ENCODE measurements around the gene SLC37A1. TPM values are rescaled to one million over a fixed set of nuclear protein-coding genes. Genes with fewer than 3 reads are reported as not detected.

Gene SLC37A1
- total RNA-seq, 2 experiments from 2014 or later = 18.9 to 19.2 TPM

- DNase-seq (no peak), ATAC-seq (no peak)
- Mint-ChIP-seq H3K27ac (no peak overlapping the region), H3K27me3 (ENCODE audit: low read depth) (no peaks in the 10 kb centered on the region), H3K4me1 (ENCODE audit: low read depth) (no peaks in the 10 kb centered on the region), H3K4me3 (no peak overlapping the region), H3K9me3 (ENCODE audit: insufficient read depth) (no peaks in the 10 kb centered on the region), H3K36me3 (ENCODE audit: low read depth) (peaks cover 22% of the 10 kb centered on the region)
- CTCF ChIA-PET = no interaction called here
- POLR2A ChIA-PET = no interaction called here
Measured at GRCh38 chr21:42559326-42559725, 45.7 kb downstream of the SLC37A1 start.

DNA sequence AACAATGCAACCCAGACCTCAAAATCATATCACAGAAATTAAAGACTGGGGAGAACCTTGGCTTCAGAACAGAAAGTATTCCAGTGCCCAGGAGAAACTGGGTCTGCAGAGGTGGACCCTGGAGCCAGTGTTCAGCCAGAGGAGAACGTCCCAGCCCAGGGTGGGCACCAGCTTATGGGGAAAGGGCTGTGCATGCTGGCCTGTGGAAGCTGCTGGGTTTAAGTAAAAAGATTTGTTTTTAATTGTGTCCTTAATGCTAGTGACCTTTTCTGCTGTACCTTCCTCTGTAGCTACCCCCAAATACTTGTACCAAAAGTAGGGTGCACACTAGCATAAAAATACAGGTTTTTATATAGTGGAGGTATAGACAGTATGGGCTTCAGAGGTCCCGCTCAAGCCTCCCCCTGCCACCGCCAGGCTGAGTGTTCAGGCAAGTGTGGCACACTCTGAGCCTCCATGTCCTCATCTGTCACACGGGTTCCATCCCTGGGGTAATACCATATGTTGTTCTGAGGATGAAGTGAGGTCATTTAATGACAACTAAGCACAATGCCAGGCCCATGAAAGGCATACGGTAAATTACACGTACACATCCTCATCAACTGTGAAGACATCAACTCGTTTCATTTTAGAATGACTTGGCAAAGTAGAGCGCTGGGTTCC is 47.0 kb downstream of the SLC37A1 start:
- no peak for DNase-seq
- ATAC-seq = no peak
- Mint-ChIP-seq H3K4me1 (ENCODE audit: low read depth) (no peaks in the 10 kb centered on the region), H3K27me3 (ENCODE audit: low read depth) (no peaks in the 10 kb centered on the region), H3K36me3 (ENCODE audit: low read depth) (peaks cover 17% of the 10 kb centered on the region), H3K27ac (no peak overlapping the region), H3K4me3 (no peak overlapping the region), H3K9me3 (ENCODE audit: insufficient read depth) (no peaks in the 10 kb centered on the region)
- CTCF ChIA-PET = no interaction called here
- POLR2A ChIA-PET = no interaction called here

GRCh38 chr21:42561762-42562650 is 48.4 kb downstream of the SLC37A1 start:
- ChIA-PET POLR2A (no interaction called here), CTCF (interaction anchor here (0.9 kb wide), 1 partner anchor 95 kb away, joined by 3 read pairs; no protein-coding TSS in a partner anchor)
- no peak for DNase-seq
- H3K27me3 Mint-ChIP-seq (ENCODE audit: low read depth) = no peaks in the 10 kb centered on the region
- no peaks in the 10 kb centered on the region for H3K9me3 Mint-ChIP-seq (ENCODE audit: insufficient read depth)
- ATAC-seq = no peak
- H3K4me3 Mint-ChIP-seq = no peak overlapping the region
- H3K4me1 Mint-ChIP-seq (ENCODE audit: low read depth) = no peaks in the 10 kb centered on the region
- peaks cover 17% of the 10 kb centered on the region for H3K36me3 Mint-ChIP-seq (ENCODE audit: low read depth)
- H3K27ac Mint-ChIP-seq = no peak overlapping the region

DNA sequence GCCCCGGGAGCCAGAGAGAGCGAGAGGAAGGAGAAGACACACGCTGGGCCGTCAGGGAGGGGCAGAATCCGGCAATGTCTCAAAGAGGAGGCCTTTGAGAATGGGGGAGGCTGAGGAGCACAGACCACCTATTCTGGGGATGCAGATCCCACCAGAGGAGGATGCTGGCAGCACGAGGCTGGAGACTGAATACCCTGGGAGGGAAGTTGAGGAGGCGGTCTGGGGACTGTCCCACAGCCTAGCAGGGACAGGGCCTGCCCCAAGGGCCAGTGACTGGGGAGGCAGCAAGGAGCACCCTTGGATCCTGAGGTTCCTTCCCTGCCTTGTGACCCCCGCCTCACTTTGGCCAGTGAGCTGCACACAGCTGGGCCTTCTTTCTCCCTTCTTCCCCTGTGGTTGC is 49.2 kb downstream of the SLC37A1 start:
- H3K27ac Mint-ChIP-seq = no peak overlapping the region
- H3K4me1 Mint-ChIP-seq (ENCODE audit: low read depth) = no peaks in the 10 kb centered on the region
- POLR2A ChIA-PET = no interaction called here
- H3K27me3 Mint-ChIP-seq (ENCODE audit: low read depth) = no peaks in the 10 kb centered on the region
- DNase-seq = no peak
- CTCF ChIA-PET = no interaction called here
- no peak for ATAC-seq
- no peaks in the 10 kb centered on the region for H3K9me3 Mint-ChIP-seq (ENCODE audit: insufficient read depth)
- H3K36me3 Mint-ChIP-seq (ENCODE audit: low read depth) = peaks cover 18% of the 10 kb centered on the region
- H3K4me3 Mint-ChIP-seq = no peak overlapping the region

- ChIA-PET POLR2A (no interaction called here), CTCF (no interaction called here)
- Mint-ChIP-seq H3K4me3 (no peak overlapping the region), H3K27ac (no peak overlapping the region), H3K36me3 (ENCODE audit: low read depth) (peaks cover 18% of the 10 kb centered on the region), H3K27me3 (ENCODE audit: low read depth) (no peaks in the 10 kb centered on the region), H3K4me1 (ENCODE audit: low read depth) (no peaks in the 10 kb centered on the region), H3K9me3 (ENCODE audit: insufficient read depth) (no peaks in the 10 kb centered on the region)
- DNase-seq = no peak
- no peak for ATAC-seq
Measured at GRCh38 chr21:42563261-42563660, 49.6 kb downstream of the SLC37A1 start.

DNA sequence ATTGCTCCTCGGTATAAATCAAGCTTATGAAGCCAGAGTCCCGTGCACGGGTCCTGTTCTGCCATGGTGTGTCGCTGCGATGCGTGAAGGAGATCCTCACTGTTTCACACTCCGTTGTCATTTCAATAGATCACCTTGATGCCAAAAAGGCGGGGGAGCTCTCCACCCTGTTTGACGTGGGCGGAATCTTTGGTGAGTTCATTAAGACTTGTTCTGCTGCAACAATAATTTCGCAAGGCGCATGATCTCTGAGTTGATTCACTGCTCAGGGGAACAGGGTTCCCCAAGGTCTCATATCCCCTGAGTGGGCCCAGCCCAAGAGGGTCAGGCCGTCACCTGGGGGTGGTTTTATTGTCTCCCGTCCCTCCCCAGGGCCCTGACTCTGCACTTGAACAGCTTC is 50.0 kb downstream of the SLC37A1 start:
- ChIA-PET POLR2A (no interaction called here), CTCF (no interaction called here)
- no peaks in the 10 kb centered on the region for H3K9me3 Mint-ChIP-seq (ENCODE audit: insufficient read depth)
- no peak overlapping the region for H3K27ac Mint-ChIP-seq
- no peak for ATAC-seq
- no peak for DNase-seq
- no peaks in the 10 kb centered on the region for H3K27me3 Mint-ChIP-seq (ENCODE audit: low read depth)
- no peaks in the 10 kb centered on the region for H3K4me1 Mint-ChIP-seq (ENCODE audit: low read depth)
- H3K4me3 Mint-ChIP-seq = no peak overlapping the region
- peaks cover 18% of the 10 kb centered on the region for H3K36me3 Mint-ChIP-seq (ENCODE audit: low read depth)

- no peak overlapping the region for H3K4me3 Mint-ChIP-seq
- peaks cover 20% of the 10 kb centered on the region for H3K36me3 Mint-ChIP-seq (ENCODE audit: low read depth)
- H3K27ac Mint-ChIP-seq = no peak overlapping the region
- no peaks in the 10 kb centered on the region for H3K9me3 Mint-ChIP-seq (ENCODE audit: insufficient read depth)
- H3K4me1 Mint-ChIP-seq (ENCODE audit: low read depth) = no peaks in the 10 kb centered on the region
- POLR2A ChIA-PET = no interaction called here
- ATAC-seq (no peak), DNase-seq (no peak)
- CTCF ChIA-PET = no interaction called here
- no peaks in the 10 kb centered on the region for H3K27me3 Mint-ChIP-seq (ENCODE audit: low read depth)
Measured at GRCh38 chr21:42564561-42564971, 50.9 kb downstream of the SLC37A1 start.

DNA sequence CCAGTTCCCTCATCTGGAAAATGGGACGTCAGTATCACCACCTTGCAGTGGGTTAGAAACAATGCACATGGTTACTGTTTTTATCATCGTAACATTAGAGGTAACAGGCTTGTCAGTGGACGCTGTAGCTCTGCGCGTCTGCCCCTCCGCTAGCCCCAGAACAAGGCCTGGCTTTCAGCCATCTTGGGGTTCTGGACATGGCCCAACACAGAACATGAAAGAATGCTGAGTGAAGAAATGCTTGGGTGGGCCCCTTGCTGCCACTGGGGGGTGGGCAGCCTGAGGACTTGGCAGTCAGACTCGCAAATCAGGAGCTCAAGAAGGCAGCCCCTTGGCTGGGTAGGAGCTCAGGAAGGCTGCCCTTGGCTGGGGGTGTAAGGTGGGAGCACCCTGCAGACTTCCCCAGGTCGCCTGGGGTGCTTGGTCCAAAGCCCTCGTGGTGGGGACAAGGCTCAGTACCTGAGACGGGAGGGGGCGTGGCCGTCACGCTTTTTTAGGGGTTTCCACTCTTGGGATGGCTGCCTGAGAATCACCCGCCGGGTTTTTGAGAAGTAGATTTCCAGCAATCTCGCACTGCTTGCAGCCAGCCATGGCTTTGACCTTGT is 51.7 kb downstream of the SLC37A1 start:
- H3K36me3 Mint-ChIP-seq (ENCODE audit: low read depth) = peaks cover 16% of the 10 kb centered on the region
- H3K27ac Mint-ChIP-seq = no peak overlapping the region
- POLR2A ChIA-PET = no interaction called here
- H3K4me1 Mint-ChIP-seq (ENCODE audit: low read depth) = no peaks in the 10 kb centered on the region
- H3K9me3 Mint-ChIP-seq (ENCODE audit: insufficient read depth) = no peaks in the 10 kb centered on the region
- no peak for ATAC-seq
- H3K4me3 Mint-ChIP-seq = no peak overlapping the region
- no peaks in the 10 kb centered on the region for H3K27me3 Mint-ChIP-seq (ENCODE audit: low read depth)
- no peak for DNase-seq
- CTCF ChIA-PET = interaction anchor here (1.4 kb wide), 1 partner anchor 13 kb away, joined by 3 read pairs; no protein-coding TSS in a partner anchor

- Mint-ChIP-seq H3K9me3 (ENCODE audit: insufficient read depth) (no peaks in the 10 kb centered on the region), H3K36me3 (ENCODE audit: low read depth) (peaks cover 12% of the 10 kb centered on the region), H3K27ac (no peak overlapping the region), H3K27me3 (ENCODE audit: low read depth) (no peaks in the 10 kb centered on the region), H3K4me1 (ENCODE audit: low read depth) (no peaks in the 10 kb centered on the region), H3K4me3 (no peak overlapping the region)
- ChIA-PET POLR2A (no interaction called here), CTCF (interaction anchor here (1.4 kb wide), 1 partner anchor 12 kb away, joined by 3 read pairs; no protein-coding TSS in a partner anchor)
- no peak for ATAC-seq
- DNase-seq = no peak
Measured at GRCh38 chr21:42565886-42566523, 52.4 kb downstream of the SLC37A1 start.

- ATAC-seq (no peak), DNase-seq (no peak)
- POLR2A ChIA-PET = no interaction called here
- Mint-ChIP-seq H3K9me3 (ENCODE audit: insufficient read depth) (no peaks in the 10 kb centered on the region), H3K36me3 (ENCODE audit: low read depth) (peaks cover 8% of the 10 kb centered on the region), H3K4me1 (ENCODE audit: low read depth) (no peaks in the 10 kb centered on the region), H3K27me3 (ENCODE audit: low read depth) (no peaks in the 10 kb centered on the region), H3K4me3 (no peak overlapping the region), H3K27ac (no peak overlapping the region)
- CTCF ChIA-PET = no interaction called here
Measured at GRCh38 chr21:42566524-42567213, 53.0 kb downstream of the SLC37A1 start.

- H3K4me1 Mint-ChIP-seq (ENCODE audit: low read depth) = no peaks in the 10 kb centered on the region
- ATAC-seq (no peak), DNase-seq (no peak)
- H3K36me3 Mint-ChIP-seq (ENCODE audit: low read depth) = peaks cover 11% of the 10 kb centered on the region
- ChIA-PET POLR2A (no interaction called here), CTCF (no interaction called here)
- H3K27ac Mint-ChIP-seq = no peak overlapping the region
- no peaks in the 10 kb centered on the region for H3K9me3 Mint-ChIP-seq (ENCODE audit: insufficient read depth)
- no peak overlapping the region for H3K4me3 Mint-ChIP-seq
- no peaks in the 10 kb centered on the region for H3K27me3 Mint-ChIP-seq (ENCODE audit: low read depth)
Measured at GRCh38 chr21:42567214-42567555, 53.5 kb downstream of the SLC37A1 start.

All from activated CD8-positive, alpha-beta T cell treated with anti-CD3 and anti-CD28 coated beads, Interleukin-2, amount 10 ng/mL, durations not matched to agents 7 days and 5 days (primary cell).